CD4-positive, alpha-beta T cell treated with Interleukin-4 for 4 hours (primary cell): ENCODE results near the gene MS4A2.
"Not testable (repeated sequence)": the region's sequence is repeated elsewhere in the genome, so short reads cannot be mapped to it uniquely, and the experiment has no call there.

Source experiments
- DNase-seq: peaks from one replicate; pipeline ENCODE4 v3.0.0-alpha.2; 2020

MS4A2 gene

DNA sequence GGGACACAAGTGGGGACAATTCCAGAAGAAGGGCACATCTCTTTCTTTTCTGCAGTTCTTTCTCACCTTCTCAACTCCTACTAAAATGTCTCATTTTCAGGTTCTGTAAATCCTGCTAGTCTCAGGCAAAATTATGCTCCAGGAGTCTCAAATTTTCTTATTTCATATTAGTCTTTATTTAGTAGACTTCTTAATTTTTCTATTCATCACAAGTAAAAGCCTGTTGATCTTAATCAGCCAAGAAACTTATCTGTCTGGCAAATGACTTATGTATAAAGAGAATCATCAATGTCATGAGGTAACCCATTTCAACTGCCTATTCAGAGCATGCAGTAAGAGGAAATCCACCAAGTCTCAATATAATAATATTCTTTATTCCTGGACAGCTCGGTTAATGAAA lies at the start of gene MS4A2:
Gene MS4A2 (plus strand): TSS at position 301 of the 400 bp plus-strand sequence. CDS start 102 bp downstream, outside the sequence.
- DNase-seq: no peak

DNA sequence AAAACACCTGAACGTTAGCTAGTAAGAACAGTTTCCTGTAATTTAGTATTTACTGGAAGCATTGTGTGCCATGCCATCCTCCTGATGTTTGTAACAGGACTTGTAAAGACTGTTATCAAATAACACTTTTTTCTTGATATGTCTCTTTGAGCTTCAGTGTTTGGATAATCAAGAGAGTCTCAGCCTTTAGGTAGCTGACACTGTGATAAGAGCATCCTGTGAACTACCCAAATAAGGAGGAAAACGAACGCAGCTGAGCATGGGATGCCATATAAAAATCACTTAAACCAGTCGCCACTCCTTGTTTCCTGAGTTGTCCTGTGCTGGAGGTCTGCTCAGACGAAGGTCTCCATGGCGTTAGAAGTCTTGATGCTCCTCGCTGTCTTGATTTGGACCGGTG lies 48.4 kb upstream of the MS4A2 start, which contains the start of gene OOSP2:
Gene OOSP2 (plus strand): TSS at position 301 of the 400 bp plus-strand sequence. CDS start 51 bp downstream, at position 352.
- no peak for DNase-seq

DNA sequence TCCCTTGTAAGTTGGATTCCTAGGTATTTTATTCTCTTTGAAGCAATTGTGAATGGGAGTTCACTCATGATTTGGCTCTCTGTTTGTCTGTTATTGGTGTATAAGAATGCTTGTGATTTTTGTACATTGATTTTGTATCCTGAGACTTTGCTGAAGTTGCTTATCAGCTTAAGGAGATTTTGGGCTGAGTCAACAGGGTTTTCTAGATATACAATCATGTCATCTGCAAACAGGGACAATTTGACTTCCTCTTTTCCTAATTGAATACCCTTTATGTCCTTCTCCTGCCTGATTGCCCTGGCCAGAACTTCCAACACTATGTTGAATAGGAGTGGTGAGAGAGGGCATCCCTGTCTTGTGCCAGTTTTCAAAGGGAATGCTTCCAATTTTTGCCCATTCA lies 38.0 kb upstream of the MS4A2 start:
- DNase-seq: not testable (repeated sequence)

DNA sequence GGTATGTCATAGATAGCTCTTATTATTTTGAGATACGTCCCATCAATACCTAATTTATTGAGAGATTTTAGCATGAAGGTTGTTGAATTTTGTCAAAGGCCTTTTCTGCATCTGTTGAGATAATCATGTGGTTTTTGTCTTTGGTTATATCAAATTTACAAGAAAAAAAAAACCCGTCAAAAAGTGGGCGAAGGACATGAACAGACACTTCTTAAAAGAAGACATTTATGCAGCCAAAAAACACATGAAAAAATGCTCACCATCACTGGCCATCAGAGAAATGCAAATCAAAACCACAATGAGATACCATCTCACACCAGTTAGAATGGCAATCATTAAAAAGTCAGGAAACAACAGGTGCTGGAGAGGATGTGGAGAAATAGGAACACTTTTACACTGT lies 37.6 kb upstream of the MS4A2 start:
- not testable (repeated sequence) for DNase-seq

DNA sequence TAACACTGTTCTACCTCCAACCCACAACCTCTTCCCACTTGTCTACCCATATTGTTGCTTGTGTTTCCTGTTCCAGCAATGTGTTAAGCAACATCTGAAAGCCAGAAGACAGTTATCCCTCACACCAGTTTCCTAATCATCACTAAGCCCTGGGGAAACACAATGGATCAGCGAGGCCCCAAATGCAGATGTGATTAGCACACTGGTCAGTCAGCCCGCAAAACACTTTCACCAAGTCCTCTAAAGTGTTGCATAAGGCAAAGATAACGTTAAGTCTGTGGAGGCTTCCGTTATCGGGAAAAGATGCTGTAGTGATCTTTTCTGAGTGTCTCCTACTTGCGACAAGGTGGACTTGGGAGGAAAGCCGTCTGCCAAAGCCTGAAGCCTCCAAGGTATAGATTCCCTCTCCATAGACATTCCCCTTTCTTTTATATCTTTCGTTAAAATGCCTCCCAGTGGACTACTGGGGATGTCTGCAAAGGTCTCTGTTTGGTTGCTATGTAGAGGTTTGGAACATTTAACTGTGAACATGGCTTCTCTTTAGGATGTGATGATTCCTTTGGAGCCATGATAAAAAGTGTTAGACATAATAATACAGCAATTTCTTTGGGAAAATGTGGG lies 32.0 kb upstream of the MS4A2 start, which contains the start of gene MS4A3:
Gene MS4A3 (plus strand): TSS at position 317 of the 621 bp plus-strand sequence. CDS start 4,496 bp downstream, outside the sequence.
- DNase-seq: no peak

DNA sequence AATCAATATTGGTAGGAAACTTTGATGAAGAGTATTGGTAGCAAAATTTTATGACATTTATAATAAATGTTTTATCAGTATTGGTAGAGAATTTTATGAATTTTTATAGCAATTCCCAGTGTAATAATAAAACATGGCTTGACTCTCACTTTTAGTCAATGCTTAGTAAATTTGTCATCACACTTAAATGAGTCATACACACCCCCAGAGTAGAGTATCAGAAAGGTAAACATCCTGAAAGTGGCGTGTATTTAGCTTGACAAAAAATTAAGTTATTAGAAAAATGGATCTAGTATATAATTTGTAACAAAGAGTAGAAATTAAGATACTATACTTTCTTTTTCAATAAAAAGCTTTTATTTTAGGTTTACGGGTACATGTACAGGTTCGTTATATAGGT lies 29.4 kb upstream of the MS4A2 start:
- DNase-seq: no peak

DNA sequence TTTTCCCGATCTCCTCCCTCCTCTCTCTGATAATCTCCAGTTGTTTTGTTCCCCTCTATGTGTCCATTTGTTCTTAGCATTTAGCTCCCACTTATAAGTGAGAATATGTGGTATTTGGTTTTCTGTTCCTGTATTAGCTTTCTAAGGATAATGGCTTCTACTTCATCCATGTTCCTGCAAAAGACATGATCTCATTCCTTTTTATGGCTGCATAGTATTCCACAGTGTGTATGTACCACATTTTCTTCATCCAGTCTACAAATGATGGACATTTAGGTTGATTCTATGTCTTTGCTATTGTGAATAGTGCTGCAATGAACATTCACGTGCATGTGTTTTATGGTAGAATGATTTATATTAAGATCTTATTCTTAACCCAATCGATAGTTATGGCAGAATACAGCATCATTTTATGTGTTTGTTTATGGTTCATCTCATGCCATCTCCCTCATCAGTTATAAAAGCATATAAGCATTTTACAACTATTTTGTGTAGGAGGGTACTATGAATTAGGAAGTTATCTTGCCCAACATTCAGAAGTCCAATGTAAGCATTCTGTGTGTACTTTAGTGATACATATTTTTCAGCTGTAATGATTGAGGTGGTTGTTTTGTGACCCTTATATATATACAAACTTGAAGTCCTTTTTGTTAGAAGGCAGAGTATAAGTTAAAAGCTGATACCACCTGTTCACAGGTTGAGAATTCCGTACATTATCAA lies 28.8 kb upstream of the MS4A2 start:
- DNase-seq: no peak

DNA sequence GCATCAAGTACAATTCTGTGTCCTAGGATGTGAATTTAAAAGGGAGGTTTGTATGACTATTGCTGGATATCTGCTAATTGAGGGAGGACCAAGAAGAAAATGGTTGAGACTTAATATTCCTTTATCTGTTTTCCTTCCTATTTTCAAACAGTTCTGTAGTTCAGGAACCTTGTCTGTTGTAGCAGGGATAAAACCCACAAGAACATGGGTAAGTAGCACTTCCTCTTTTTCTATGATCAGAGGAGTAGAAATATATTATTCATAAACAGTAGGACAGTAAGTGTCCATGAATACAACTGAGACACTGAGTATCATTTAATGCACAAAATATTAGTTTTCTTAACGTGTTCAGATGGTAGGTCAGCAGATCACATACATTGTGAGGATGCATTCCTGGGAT lies 24.4 kb upstream of the MS4A2 start:
- DNase-seq: no peak

DNA sequence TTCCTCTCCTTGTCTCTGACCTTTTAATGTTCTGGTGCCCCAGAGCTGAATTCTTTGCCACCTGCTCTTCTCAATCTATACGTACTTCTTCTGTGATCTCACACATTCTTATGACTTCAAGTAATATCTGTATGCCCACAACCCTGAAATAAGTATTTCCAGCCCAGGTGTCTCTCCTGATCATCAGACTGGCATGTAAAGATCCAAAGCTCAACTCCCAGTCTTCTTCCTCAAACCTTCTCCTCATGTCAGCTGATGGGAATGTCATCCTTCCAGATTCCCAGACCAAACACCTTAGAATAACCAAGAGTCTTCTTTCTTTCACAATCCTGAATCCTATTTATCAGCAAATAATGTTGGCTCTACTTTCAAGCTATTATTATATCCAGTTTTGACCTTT lies 22.7 kb upstream of the MS4A2 start:
- DNase-seq: no peak

DNA sequence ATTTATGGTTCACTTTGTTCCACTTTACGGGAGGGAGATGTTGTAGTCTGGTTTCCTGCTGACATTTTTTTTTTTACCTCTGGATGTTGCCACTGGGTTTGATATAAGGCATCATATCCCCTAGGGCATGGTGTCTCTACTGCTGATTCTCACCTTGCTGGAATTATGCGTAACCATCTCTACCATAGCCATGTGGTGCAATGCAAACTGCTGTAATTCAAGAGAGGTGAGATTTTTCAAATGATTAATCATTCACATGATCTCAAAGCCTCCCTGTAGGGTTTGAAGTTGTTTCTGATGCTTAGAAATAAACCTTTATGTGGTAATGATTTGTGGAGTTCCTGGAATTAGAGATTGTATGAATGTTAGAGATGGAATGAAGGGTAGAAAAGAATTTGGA lies 19.0 kb upstream of the MS4A2 start:
- no peak for DNase-seq

DNA sequence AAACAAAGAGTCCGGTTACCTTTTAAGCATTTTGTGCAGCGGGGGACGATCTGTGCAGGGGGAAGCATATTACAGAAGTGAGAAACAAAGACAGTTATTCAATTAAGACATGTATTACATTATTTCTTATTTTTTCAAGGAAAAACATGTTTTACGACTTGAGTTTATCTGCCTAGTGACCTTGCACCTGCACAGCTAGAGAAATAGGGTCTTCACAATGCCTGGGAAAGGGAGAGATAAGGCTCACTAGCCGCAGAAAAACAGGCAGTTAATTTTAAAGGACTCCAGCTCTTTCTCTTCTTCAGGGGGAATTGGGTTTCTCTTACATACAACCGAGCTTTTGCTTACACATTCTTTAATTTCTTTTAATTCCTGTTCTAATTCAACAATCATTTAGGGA lies 16.8 kb upstream of the MS4A2 start:
- not testable (repeated sequence) for DNase-seq

DNA sequence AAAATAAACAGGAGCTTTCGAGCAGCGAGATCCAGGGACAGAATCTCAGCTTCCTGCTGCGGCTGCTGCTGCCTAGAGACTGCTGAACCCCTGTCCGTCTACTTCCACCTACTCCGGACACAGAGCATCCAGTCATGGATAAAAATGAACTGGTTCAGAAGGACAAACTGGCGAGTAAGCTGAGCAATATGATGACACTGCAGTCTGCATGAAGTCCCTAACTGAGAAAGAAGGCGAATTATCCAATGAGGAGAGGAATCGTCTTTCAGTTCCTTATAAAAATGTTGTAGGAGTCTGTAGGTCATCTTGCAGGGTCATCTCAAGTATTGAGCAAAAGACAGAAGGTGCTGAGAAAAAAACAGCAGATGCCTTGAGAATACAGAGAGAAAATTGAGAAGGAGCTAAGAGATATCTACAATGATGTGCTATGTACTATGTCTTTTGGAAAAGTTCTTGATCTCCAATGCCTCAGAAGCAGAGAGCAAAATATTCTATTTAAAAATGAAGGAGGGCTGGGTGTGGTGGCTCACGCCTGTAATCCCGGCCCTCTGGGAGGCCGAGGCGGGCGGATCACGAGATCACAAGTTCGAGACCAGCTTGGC lies 11.1 kb upstream of the MS4A2 start:
- no peak for DNase-seq

DNA sequence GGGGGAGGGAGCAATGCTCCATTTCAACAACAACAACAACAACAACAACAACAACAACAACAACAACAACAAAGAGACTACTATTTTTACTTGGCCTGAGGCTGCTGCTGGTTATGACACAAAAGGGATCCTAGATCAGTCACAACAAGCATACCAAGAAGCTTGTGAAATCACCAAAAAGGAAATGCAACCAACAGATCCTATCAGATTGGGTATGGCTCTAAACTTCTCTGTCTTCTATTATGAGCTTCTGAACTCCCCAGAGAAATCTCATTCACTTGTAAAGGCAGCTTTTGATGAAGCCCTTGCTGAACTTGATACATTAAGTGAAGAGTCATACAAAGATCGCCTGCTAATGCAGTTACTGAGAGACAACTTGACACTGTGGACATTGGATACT lies 10.5 kb upstream of the MS4A2 start:
- no peak for DNase-seq

DNA sequence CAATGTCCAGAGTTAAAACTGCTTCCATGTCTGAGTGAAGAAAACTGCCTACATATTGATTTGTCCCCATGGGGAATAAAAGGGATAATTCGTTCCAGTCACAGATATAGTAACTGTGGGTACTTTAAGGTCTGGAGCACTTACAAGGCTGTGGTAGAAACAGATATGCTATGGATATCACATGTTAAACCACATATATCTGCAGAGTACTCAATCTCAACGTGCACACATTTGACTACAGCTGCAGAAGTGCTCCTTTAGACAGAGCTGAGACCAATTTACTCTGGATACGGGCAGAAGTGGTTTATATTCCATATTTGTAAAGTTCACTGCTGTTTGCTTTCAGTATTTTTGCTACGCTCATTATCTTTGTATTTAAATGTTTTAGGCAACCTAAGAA lies 9.7 kb upstream of the MS4A2 start:
- DNase-seq: no peak

DNA sequence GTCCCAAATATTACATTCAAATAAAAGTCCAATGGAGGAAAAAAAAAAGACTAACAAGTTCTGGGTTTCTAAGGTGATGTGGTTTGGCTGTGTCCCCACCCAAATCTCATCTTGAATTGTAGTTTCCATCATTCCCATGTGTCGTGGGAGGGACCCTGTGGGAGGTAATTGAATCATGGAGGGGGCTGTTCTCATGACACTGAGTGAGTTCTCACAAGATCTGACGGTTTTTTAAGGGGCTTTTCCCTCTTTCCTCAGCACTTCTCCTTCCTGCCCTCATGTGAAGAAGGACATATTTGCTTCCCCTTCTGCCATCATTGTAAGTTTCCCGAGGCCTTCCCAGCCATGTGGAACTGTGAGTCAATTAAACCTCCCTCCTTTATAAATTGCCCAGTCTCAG lies 7.9 kb upstream of the MS4A2 start:
- DNase-seq: no peak

DNA sequence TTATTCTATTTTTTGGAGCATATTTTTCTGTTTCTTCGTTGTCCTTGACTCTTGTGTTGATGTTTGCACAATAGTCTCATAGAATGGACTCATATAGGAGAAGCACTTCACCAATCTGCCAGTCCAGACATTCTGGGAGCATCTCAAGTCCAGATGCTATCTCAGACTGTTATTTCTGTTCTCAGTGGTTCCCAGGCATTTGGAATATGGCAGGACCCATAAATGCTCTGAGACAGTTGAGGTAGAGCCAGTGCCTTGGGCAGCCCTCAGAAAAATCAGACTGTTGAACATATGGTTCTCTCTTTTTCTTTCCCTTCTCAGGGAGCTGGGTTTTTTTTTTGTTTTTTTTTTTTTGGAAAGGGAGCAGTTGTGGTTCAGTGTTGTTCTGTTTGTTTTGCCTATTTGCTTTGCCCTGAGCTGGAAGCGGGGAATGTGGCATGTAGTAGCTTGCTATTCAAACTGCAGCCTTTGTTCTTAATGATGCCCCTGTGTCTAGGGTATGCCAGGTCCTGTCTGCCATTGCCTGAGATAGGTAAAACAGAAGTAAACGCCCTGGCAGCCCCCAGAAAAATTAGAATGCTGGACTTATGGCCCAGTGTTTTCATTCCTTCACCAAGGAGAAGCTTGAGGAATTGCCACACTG lies 3.7 kb upstream of the MS4A2 start:
- DNase-seq: no peak

DNA sequence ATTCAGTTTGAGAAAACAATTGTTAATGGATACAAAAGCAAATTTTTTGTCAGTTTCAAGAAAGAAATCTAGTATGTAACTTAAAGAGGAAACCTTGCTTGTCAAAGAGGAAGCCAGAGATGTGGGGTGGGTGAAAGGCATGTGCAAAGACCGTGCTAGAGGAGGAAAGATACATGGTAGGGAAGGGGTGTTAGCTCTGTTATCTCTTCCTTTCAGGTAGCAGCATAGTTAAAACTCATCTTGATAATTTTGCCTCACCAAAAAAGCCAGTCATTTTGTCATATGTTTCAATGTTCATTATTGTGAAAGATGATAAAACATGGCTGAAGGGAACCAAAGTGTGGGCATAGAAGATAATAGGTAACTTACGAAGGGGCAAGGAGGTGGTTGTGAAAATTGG lies 2.6 kb upstream of the MS4A2 start:
- no peak for DNase-seq

DNA sequence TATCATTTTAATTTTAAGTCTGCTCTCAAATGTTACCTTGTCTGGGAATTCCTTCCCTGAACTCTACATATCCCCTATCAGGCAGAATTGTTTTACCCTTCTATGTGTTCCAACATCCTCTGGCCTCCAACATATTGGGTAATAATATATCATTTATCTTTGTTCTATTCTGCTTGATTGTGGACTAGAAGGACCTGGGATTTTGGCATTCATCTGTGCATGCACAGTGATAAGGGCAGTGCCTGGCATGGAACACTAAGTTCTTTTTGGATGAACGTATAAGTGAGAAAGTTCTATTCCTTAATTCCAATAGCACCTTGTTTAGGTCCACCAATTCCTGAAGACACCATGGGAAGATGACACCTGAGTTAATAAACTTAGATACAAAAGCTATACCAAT lies 1.2 kb upstream of the MS4A2 start:
- DNase-seq: no peak

DNA sequence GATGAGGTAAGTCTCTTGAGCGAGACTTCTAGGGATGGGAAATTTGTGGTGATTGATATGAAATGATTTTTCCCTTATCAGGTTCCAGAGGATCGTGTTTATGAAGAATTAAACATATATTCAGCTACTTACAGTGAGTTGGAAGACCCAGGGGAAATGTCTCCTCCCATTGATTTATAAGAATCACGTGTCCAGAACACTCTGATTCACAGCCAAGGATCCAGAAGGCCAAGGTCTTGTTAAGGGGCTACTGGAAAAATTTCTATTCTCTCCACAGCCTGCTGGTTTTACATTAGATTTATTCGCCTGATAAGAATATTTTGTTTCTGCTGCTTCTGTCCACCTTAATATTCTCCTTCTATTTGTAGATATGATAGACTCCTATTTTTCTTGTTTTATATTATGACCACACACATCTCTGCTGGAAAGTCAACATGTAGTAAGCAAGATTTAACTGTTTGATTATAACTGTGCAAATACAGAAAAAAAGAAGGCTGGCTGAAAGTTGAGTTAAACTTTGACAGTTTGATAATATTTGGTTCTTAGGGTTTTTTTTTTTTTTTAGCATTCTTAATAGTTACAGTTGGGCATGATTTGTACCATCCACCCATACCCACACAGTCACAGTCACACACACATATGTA lies 7.1 kb downstream of the MS4A2 start:
- no peak for DNase-seq

DNA sequence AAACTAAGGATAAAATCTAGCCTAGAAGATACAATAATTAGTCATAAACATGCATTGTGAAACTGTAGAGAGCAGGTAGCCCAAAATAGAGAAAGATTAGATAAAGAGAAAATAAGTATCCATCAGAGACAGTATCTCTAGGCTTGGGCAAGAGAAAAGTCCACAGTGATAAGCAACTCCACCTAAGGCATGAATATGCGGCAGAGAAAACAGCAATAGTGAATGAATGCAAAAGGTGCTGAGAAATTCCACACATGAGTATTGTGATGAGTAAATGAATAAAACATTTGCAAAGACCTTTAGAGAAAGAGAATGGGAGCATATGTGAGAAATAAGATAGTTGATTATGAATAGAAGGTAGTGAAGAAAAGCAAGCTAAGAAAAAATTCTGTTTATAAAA lies 8.7 kb downstream of the MS4A2 start:
- no peak for DNase-seq

DNA sequence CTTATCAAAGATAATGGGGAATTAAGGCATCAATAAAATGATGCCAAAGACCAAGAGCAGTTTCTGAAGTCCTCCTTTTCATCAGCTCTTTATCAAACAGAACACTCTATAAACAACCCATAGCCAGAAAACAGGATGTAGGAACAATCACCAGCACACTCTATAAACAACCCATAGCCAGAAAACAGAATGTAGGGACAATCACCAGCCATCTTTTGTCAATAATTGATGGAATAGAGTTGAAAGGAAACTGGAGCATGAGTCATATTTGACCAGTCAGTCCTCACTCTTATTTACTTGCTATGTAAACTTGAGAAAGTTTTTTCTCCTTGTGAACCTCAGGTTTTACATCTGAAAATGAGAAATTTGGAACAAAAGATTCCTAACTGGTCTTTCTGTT lies 10.0 kb downstream of the MS4A2 start:
- DNase-seq: no peak

DNA sequence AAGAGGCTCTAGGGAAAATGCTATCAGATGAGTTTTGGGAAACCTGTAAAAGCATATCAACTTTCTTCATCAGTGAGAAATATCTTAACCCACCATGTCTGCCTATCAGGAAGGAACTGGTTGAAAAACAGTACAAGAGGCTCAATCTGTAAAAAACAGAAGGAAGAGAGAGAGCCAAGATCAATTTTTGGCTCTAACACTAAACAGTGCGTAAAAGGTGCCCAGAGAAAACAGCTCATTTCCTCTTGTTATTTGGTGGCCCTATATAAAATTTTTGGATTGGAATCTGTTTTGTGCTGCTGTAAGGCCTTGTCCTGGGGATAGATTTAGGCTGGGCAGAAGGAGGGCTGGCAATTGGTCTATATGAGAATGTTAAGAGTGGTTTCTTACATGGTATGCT lies 12.1 kb downstream of the MS4A2 start:
- DNase-seq: no peak

DNA sequence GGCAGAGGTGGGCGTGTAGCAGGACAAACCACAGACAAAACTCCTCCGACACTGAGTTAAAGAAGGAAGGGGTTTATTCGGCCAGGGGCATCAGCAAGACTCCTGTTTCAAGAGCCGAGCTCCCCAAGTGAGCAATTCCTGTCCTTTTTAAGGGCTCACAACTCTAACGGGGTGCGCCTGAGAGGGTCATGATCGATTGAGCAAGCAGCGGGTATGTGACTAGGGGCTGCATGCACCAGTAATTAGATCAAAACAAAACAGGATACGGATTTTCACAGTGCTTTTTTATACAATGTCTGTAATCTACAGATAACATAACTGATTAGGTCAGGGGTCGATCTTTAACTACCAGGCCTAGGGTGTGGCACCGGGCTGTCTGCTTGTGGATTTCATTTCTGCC lies 12.9 kb downstream of the MS4A2 start:
- DNase-seq: not testable (repeated sequence)
